Gastroesophageal sphincter (tissue), 3 donors: ENCODE measurements around the gene SSU72.
"Not testable (repeated sequence)": the region's sequence is repeated elsewhere in the genome, so short reads cannot be mapped to it uniquely, and the experiment has no call there.

Source experiments
- EP300 ChIP-seq: sonication (generic); formaldehyde crosslinking; IDR thresholded peaks from one replicate; pipeline ENCODE4 v1.6.1; 2017; ENCODE audit warnings: antibody characterized with exemption, mild to moderate bottlenecking
- POLR2A ChIP-seq, 2 donors: fragments of 450-650 bp; IDR thresholded peaks; one replicate each; pipeline ENCODE4 v1.6.1; 2017; ENCODE audit warnings: antibody characterized with exemption in 2 of 2, mild to moderate bottlenecking in 2 of 2, moderate library complexity in 1 of 2
- TF ChIP-seq, protein P1 (sequence below), 4 experiments: fragments of 200-600 bp in 2 of 4; fragments of 450-650 bp in 2 of 4; sonication (generic) in 1 of 4; IDR thresholded peaks; one replicate each; pipeline ENCODE4 v1.5.1; 2017 to 2019; ENCODE audit warnings: antibody characterized with exemption in 4 of 4, mild to moderate bottlenecking in 2 of 4, moderate library complexity in 2 of 4

- TF ChIP-seq, protein P1, sequence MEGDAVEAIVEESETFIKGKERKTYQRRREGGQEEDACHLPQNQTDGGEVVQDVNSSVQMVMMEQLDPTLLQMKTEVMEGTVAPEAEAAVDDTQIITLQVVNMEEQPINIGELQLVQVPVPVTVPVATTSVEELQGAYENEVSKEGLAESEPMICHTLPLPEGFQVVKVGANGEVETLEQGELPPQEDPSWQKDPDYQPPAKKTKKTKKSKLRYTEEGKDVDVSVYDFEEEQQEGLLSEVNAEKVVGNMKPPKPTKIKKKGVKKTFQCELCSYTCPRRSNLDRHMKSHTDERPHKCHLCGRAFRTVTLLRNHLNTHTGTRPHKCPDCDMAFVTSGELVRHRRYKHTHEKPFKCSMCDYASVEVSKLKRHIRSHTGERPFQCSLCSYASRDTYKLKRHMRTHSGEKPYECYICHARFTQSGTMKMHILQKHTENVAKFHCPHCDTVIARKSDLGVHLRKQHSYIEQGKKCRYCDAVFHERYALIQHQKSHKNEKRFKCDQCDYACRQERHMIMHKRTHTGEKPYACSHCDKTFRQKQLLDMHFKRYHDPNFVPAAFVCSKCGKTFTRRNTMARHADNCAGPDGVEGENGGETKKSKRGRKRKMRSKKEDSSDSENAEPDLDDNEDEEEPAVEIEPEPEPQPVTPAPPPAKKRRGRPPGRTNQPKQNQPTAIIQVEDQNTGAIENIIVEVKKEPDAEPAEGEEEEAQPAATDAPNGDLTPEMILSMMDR (IDR thresholded peaks at IDR 0.05): not testable (repeated sequence)
- not testable (repeated sequence) for TF ChIP-seq POLR2A (IDR thresholded peaks at IDR 0.05); EP300
Observed at GRCh38 chr1:1494311-1494710, 80.4 kb downstream of the SSU72 start.
